Subcutaneous adipose tissue (tissue), 4 donors: ENCODE results near the gene HELQ. TPM values are rescaled to one million over a fixed set of nuclear protein-coding genes. Genes with fewer than 3 reads are reported as not detected.

ENCODE experiments used
- CTCF ChIP-seq: fragments of 450-650 bp; IDR thresholded peaks from one replicate; pipeline ENCODE4 v1.5.1; 2016; ENCODE audit warnings: low read depth, mild to moderate bottlenecking, control low read depth, antibody characterized with exemption, moderate library complexity
- total RNA-seq, 4 donors: library from RNA; depleted of rRNA; stranded (reverse); fragments of >200 nt; gene quantifications; one replicate each; pipeline ENCODE4 v1.1.0, GENCODE V29; 2016

Gene HELQ
- total RNA-seq, result 10 to 100 TPM; 12.6 to 26.6 (median 19.2) TPM

DNA sequence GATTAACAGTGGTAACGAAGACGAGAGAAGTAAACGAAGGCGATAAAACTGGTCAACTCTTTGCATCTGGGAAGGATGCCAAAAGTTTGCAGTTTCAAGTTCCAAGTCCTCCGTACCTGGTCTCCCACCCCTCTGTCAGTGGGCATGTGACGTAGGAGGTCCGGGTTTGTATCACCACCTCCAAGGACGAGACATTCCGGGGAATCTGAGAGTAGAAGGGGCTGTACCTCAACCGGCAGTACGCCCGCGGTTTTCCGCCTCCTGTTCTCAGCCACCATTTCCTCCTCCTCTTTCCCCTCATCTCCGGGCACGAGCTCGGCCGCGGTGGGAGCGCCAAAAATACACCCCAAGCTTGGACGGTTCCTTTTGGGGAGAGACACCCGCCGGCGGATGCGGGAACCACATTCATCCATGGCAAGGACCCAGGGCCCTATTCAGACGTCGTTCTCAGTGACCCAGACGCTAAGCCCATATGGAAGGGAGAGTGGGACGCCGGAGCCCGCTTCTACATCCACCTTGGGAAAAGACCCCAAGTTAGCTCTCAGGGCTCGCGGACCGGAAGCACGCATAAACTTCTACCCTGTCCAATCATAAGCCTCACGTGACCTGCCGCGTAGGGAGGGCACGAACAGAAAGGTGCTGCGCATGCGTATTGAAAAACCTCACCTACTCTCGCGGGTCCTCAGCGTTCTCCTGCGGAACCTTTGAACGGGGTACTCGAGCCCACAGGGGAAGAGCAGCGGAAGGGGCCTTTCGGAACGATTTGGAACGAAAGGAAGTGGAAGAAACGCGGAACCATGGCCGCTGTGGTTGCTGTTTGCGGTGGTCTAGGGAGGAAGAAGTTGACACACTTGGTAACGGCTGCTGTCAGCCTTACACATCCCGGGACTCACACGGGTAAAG, at the start of gene HELQ, which contains the start of gene MRPS18C:
Gene HELQ (minus strand): TSS at position 543 of the 903 bp plus-strand sequence. CDS start 130 bp downstream, at position 413.
Gene MRPS18C (plus strand): TSS at position 778 of the 903 bp plus-strand sequence. CDS start 20 bp downstream, at position 798.
- no peak for TF ChIP-seq CTCF

GRCh38 chr4:83504996-83505395, 49.4 kb upstream of the HELQ start:
- TF ChIP-seq CTCF, result no peak

DNA sequence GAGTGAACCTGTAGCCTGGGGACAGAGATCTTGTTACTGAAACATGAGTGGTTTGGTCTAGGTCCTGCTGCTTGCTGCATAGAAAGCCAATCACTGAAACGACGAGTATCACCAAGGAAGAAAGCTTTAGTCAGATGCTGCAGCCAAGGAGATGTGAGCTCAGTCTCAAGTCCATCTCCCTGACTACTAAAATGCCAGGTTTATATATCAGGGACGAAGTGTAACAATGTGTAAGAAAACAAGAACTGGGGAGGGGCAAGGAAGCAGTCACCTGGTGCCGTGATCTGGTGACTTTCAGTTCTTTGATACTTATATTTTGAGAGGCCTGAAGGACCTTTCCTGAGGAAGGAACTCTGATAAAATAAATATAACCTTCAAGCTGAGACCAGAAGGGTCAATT, 48.9 kb upstream of the HELQ start:
- no peak for TF ChIP-seq CTCF

DNA sequence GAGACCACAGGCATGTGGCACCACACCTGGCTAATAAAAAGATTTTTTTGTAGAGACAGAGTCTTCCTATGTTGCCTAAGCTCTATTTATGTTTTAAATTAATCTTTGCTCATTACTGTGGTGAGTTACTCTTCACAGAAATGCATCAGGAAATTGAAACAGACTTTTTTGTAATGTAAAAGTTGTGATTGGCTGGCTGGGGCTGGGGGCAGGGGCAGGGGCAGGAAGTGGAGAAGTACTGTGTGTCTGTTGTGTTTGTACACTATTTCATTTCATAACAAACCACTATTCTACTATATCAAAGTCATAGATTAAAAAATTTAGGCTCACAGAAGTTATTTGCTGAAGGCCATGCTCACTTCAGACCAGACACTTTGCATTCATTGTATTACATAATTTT, 48.4 kb upstream of the HELQ start:
- TF ChIP-seq CTCF, result no peak

DNA sequence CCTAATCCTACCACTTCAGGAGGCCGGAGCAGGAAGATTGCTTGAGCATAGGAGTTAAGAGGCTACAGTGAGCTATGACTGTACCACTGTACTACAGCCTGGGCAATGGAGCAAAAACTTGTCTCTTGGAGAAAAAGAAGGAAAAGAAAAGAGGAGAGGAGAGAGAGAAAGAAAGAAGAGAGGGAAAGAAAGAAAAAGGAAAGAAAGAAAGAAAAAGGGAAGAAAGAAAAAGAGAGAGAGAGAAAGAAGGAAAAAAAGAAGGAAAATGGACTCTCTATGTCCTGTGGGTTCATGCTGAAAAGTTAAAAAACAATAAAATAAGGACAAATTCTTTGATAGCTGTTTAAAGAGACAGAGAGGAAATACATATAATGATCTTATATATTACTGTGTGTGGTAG, 42.6 kb upstream of the HELQ start:
- no peak for TF ChIP-seq CTCF

GRCh38 chr4:83490876-83491450, 35.3 kb upstream of the HELQ start:
- no peak for TF ChIP-seq CTCF

DNA sequence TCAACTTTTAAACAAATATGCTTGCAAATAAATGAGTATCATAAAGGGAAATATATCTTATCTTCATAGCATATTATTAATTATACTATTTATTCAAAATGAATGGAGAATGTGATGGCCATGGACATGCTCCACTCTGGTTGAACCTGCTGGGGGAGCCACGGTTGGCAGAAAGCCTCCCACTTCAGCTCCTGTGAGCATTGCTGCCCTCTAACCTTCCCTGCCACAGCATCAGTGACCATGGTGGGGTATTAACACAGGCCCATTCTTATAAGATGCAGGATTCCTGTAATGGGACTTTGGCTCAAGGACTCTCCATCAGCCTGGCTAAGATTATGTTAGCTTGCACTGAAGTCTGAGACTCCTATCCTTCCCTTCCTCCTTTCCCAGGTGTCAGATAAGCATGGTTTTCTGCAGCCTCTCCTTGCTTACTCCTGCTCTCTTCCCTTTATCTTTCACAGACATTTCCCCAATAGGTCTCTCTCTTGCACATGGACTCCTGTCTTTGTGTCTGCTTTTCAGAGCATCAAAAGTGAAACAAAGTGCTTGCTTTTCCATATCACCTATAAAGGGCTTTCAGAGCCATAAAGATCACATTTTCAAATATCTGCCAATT, 34.2 kb upstream of the HELQ start:
- no peak for TF ChIP-seq CTCF
